ENCODE measurements around the gene PRKAR2B.
"Not testable (repeated sequence)": the region's sequence is repeated elsewhere in the genome, so short reads cannot be mapped to it uniquely, and the experiment has no call there.

Gene PRKAR2B

GRCh38 chr7:107049971-107050532 is 5.5 kb downstream of the PRKAR2B start:
- H3K4me3 ChIP-seq (ENCODE audit: low read depth, low read length) = no peak overlapping the region
- TF ChIP-seq CTCF (IDR thresholded peaks at IDR 0.05; ENCODE audit: low read depth, low read length) = no peak

DNA sequence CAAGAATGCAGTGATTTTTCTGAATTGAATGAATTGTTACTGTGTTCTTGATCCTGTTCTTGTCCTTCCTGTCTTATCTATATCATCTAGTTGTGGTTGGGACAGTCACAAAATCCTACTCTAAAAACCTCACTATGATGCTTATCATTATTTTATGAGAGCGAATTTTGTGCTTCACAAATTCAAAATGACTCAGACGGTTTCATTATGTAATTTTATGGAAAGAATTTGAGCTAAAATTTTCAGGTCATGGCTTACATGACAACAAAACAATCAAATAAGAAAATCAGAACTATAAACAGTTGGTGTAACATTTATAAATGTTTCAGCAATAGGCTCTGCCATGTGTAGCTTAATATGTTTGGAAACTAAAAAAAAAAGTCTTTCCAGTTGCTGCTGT is 6.9 kb downstream of the PRKAR2B start:
- H3K4me3 ChIP-seq (ENCODE audit: low read depth, low read length) = no peak overlapping the region
- no peak for TF ChIP-seq CTCF (IDR thresholded peaks at IDR 0.05; ENCODE audit: low read depth, low read length)

DNA sequence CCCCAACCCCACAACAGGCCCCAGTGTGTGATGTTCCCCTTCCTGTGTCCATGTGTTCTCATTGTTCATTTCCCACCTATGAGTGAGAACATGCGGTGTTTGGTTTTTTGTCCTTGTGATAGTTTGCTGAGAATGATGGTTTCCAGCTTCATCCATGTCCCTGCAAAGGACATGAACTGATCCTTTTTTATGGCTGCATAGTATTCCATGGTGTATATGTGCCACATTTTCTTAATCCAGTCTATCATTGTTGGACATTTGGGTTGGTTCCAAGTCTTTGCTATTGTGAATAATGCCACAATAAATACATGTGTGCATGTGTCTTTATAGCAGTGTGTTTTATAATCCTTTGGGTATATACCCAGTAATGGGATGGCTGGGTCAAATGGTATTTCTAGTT is 10.5 kb downstream of the PRKAR2B start:
- H3K4me3 ChIP-seq (ENCODE audit: low read depth, low read length) = not testable (repeated sequence)

GRCh38 chr7:107056058-107056457 is 11.6 kb downstream of the PRKAR2B start:
- H3K4me3 ChIP-seq (ENCODE audit: low read depth, low read length) = not testable (repeated sequence)

DNA sequence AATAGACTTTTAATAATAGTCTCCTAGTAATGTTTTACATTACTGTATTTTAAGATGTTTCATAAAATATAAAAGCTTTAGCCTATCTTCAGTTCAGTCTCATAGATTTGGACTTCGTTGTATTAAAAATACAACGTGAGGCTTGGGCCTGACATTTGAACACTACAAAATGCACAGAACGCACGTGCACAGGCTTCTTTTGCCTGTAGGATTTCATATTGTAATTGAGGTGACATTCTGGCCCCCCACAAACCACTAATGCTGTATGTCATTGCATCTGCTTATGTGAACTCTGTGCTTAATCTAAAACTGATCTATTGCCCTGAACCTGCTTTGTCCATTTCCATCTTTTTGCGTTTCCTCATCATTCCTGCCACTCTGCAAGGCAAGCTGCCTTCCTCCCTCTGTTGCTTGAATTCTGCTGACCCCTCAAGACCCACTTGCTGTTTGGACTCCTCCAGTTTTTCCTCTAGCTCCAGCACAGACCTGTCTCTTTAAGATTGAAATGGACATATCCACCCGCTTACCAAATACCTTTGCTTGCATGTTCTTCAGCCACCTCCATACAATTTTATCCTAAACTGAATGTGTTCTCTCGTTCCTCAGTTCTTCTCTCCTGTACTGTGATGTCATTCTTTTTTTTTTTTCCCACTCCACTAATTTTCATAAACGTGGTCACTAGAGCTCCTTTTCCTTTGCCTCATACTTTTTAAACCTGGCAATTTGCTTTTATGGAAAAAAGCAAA is 12.4 kb downstream of the PRKAR2B start:
- TF ChIP-seq CTCF (IDR thresholded peaks at IDR 0.05; ENCODE audit: low read depth, low read length) = no peak
- H3K4me3 ChIP-seq (ENCODE audit: low read depth, low read length) = no peak overlapping the region

DNA sequence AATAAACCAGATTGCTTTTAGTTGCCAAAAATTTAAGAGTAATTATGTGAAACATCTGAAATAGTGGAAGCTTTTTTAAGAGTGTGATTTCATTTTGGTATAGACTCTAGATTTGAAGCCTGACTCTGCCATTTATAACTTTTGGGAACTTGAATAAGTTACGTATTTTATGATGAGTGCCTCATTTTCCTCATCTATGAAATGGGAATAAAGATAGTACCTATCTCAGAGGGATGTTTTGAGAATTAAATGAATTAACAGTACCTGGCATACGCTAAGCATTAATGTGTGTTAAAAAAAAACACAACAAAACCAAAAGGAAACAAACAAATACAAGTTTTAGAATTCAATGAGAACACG is 12.9 kb downstream of the PRKAR2B start:
- TF ChIP-seq CTCF (IDR thresholded peaks at IDR 0.05; ENCODE audit: low read depth, low read length) = no peak

GRCh38 chr7:107059468-107059867 is 15.0 kb downstream of the PRKAR2B start:
- TF ChIP-seq CTCF (IDR thresholded peaks at IDR 0.05; ENCODE audit: low read depth, low read length) = no peak
- H3K4me3 ChIP-seq (ENCODE audit: low read depth, low read length) = no peak overlapping the region

More for the DNA sequence above, 12.9 kb downstream of the PRKAR2B start:
- H3K4me3 ChIP-seq (ENCODE audit: low read depth, low read length) = no peak overlapping the region

DNA sequence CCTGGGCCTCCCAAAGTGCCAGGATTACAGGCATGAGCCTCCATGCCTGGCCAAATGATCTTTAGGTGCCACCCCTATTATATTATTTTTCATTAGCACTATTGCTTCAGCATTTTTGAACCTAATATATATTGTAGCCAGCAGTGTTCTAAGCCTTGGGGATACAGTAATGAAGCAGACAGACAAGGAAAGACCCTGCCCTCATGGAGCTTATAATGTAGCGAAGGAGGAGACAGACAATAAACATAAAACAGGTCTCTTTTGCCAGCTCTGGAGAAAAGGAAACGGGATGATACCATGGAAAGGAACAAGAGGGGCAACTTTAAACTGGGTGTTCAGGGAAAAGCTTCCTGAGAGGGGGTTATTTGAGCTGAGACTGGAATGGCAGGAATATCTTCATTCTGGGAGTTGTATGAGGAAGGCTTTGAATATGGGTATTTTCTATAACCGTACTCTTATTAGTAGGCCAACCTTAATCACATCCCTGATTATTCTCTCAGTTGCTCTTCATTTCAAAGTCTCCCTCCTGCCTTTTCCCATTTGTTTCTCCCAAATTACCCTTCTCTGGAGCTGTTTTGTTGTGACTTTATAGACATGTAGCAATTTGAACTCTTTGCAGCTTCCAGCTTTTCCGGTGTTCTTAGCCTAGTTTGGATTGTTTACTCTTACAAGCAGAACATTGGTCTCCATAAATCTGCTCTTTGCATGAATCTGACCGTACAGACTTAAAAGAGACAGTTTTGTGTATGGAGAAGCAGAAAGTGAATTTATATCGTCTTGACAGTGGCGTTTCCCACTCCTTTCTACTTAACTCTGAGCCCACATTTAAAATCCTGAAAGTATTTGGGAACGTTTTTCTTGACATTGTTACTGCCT is 19.0 kb downstream of the PRKAR2B start:
- TF ChIP-seq CTCF (IDR thresholded peaks at IDR 0.05; ENCODE audit: low read depth, low read length) = no peak
- H3K4me3 ChIP-seq (ENCODE audit: low read depth, low read length) = no peak overlapping the region
